Panc1 (cell line): Measurements from ENCODE around the gene RNF212. TPM values are rescaled to one million over a fixed set of nuclear protein-coding genes. Genes with fewer than 3 reads are reported as not detected.

Experiments used
- ATAC-seq: fragments of 200-7000 bp; cut with Tn5 transposase; 2 replicates; pipeline ENCODE4 v1.9.1; 2020; ENCODE audit warnings: mild to moderate bottlenecking, moderate library complexity
- BruUV-seq: library from RNA; stranded (reverse); fragments of 400-500 nt; replicated peaks from 2 replicates; lab custom pipeline; 2021; lab: Mats Ljungman, UMichigan
- CTCF ChIA-PET: fragments of 300-600 bp; sonication (Branson Sonifier 250); formaldehyde crosslinking; loops from one replicate; lab custom pipeline; 2022; ENCODE audit warnings: antibody characterized with exemption; lab: Charles Lee
- POLR2A ChIA-PET: fragments of 300-600 bp; sonication (Branson Sonifier 250); formaldehyde crosslinking; loops from one replicate; lab custom pipeline; 2022; ENCODE audit warnings: antibody characterized with exemption; lab: Charles Lee
- DNase-seq: peaks from one replicate; pipeline ENCODE4 v3.0.0-alpha.2; 2010; ENCODE audit warnings: low read depth, low spot score
- H3K27ac ChIP-seq: 2 replicates; pipeline ENCODE4 v1.5.1; 2011; ENCODE audit warnings: mild to moderate bottlenecking, low read length, inconsistent platforms
- H3K27me3 ChIP-seq: fragments of 200-500 bp; sonication (Bioruptor generic); 2 replicates; pipeline ENCODE4 v1.6.0; 2014; ENCODE audit warnings: low read length, inconsistent platforms; ENCODE audit not compliant: control insufficient read depth, insufficient read depth
- H3K36me3 ChIP-seq: fragments of 200-500 bp; sonication (Bioruptor generic); 2 replicates; pipeline ENCODE4 v1.5.1; 2014; ENCODE audit warnings: inconsistent platforms, mild to moderate bottlenecking, low read length, moderate library complexity; ENCODE audit not compliant: control insufficient read depth, insufficient read depth
- H3K4me1 ChIP-seq: 2 replicates; pipeline ENCODE4 v1.5.1; 2011; ENCODE audit warnings: inconsistent platforms, mild to moderate bottlenecking, low read length, moderate library complexity; ENCODE audit not compliant: control insufficient read depth, insufficient read depth
- H3K4me3 ChIP-seq, 2 experiments: 2 replicates each; pipeline ENCODE4 v1.5.1; 2011 to 2012; ENCODE audit warnings: low read depth in 2 of 2, low read length in 2 of 2, mild to moderate bottlenecking in 2 of 2, inconsistent platforms in 1 of 2, moderate library complexity in 1 of 2
- H3K9me3 ChIP-seq: fragments of 200-500 bp; sonication (Bioruptor generic); 2 replicates; pipeline ENCODE4 v1.5.1; 2014; ENCODE audit warnings: low read depth, mild to moderate bottlenecking, inconsistent platforms, low read length, moderate library complexity; ENCODE audit not compliant: control insufficient read depth, insufficient read depth
- CTCF ChIP-seq: fragments of 450-650 bp; IDR thresholded peaks from 2 replicates; pipeline ENCODE4 v1.5.1; 2017; ENCODE audit warnings: mild to moderate bottlenecking
- POLR2AphosphoS5 ChIP-seq: IDR thresholded peaks from 2 replicates; pipeline ENCODE4 v1.6.1; 2012; ENCODE audit warnings: mild to moderate bottlenecking, low read depth, low read length, moderate library complexity
- REST ChIP-seq, 2 experiments: IDR thresholded peaks; 2 replicates each; pipeline ENCODE4 v1.6.1; 2011 to 2012; ENCODE audit warnings: low read depth in 2 of 2, control low read depth in 1 of 2, low read length in 1 of 2, mild to moderate bottlenecking in 1 of 2, moderate library complexity in 1 of 2; ENCODE audit not compliant: insufficient read depth in 1 of 2
- SIN3A ChIP-seq: IDR thresholded peaks from 2 replicates; pipeline ENCODE4 v1.6.1; 2012; ENCODE audit warnings: low read depth, mild to moderate bottlenecking, low read length, moderate library complexity, borderline replicate concordance; ENCODE audit not compliant: insufficient read depth
- TCF7L2 ChIP-seq: IDR thresholded peaks from 2 replicates; pipeline ENCODE4 v1.6.1; 2011; ENCODE audit warnings: mild to moderate bottlenecking, low read depth, low read length, inconsistent platforms
- in situ Hi-C: cut with HindIII; loops from 2 replicates; pipeline ENCODE4 v1.10.0; 2016; ENCODE audit warnings: low sequenced_read_pairs, low pct_unique_long_range_greater_than_20kb
- intact Hi-C: fragments of 100-400 bp; cut with micrococcal nuclease; formaldehyde crosslinking; loops from one replicate; pipeline ENCODE4 v1.10.0; 2022; ENCODE audit not compliant: unreplicated experiment
- total RNA-seq: library from RNA; stranded (reverse); gene quantifications from one replicate; pipeline ENCODE4 v1.2.1, GENCODE V29; 2021; ENCODE audit not compliant: unreplicated experiment

Gene RNF212
- total RNA-seq, 1 experiment from 2014 or later: not detected

GRCh38 chr4:1093391-1094335 lies 19.7 kb downstream of the RNF212 start:
- ATAC-seq: no peak
- ChIA-PET POLR2A (no interaction called here), CTCF (no interaction called here)
- no peak for DNase-seq
- TF ChIP-seq SIN3A (no peak), CTCF (no peak), TCF7L2 (no peak), REST (IDR thresholded peaks at IDR 0.05; ENCODE audit: insufficient read depth in 1 of 2, low read depth in 2 of 2, low read length in 1 of 2) (no peak), POLR2AphosphoS5 (no peak)
- Histone ChIP-seq H3K36me3 (no peaks in the 10 kb centered on the region), H3K27me3 (no peaks in the 10 kb centered on the region), H3K4me1 (no peaks in the 10 kb centered on the region), H3K27ac (no peak overlapping the region), H3K9me3 (no peaks in the 10 kb centered on the region), H3K4me3 (no peak overlapping the region)
- BruUV-seq: no TSS peak
- in situ Hi-C loops: no loop called here
- intact Hi-C loops: no loop called here

- POLR2A ChIA-PET: no interaction called here
- Histone ChIP-seq H3K27me3 (no peaks in the 10 kb centered on the region), H3K27ac (no peak overlapping the region), H3K9me3 (no peaks in the 10 kb centered on the region), H3K4me3 (no peak overlapping the region), H3K36me3 (no peaks in the 10 kb centered on the region), H3K4me1 (no peaks in the 10 kb centered on the region)
- no TSS peak for BruUV-seq
- TF ChIP-seq REST (IDR thresholded peaks at IDR 0.05; ENCODE audit: insufficient read depth in 1 of 2, low read depth in 2 of 2, low read length in 1 of 2) (no peak), CTCF (no peak), SIN3A (no peak), TCF7L2 (no peak), POLR2AphosphoS5 (no peak)
- in situ Hi-C loops (no loop called here), intact Hi-C loops (no loop called here)
- DNase-seq: no peak
- no peak for ATAC-seq
- CTCF ChIA-PET: no interaction called here
These were observed 20.4 kb downstream of the RNF212 start for GRCh38 chr4:1092983-1093361.
